A549 (cell line): Measurements from ENCODE around the gene SLC8A1. TPM values are rescaled to one million over a fixed set of nuclear protein-coding genes. Genes with fewer than 3 reads are reported as not detected.

Experiments
- ATAC-seq, 2 experiments: fragments of 200-7000 bp in 1 of 2; fragments of >200 bp in 1 of 2; cut with Nextera tagmentation in 1 of 2; cut with Tn5 transposase in 1 of 2; 3 replicates each; pipeline versions ENCODE4 v1.8.0 to v1.9.1; 2018 to 2020; ENCODE audit warnings: mild to moderate bottlenecking in 1 of 2, moderate library complexity in 1 of 2
- CTCF ChIA-PET: fragments of 300-600 bp; sonication (Branson Sonifier 250); formaldehyde crosslinking; extraction: SDS; loops from one replicate; lab custom pipeline; 2021; ENCODE audit warnings: antibody characterized with exemption, inconsistent platforms; lab: Yijun Ruan, JAX
- POLR2A ChIA-PET: fragments of 350-600 bp; formaldehyde crosslinking; extraction: SDS; loops from one replicate; lab custom pipeline; 2021; ENCODE audit warnings: antibody characterized with exemption, inconsistent platforms; lab: Yijun Ruan, JAX
- DNase-seq, 2 experiments: peaks; one replicate each; pipeline versions ENCODE4 v3.0.0 to v3.0.0-alpha.2; 2011 to 2016; ENCODE audit warnings: low read depth in 1 of 2, low spot score in 1 of 2
- FAIRE-seq: peaks from 2 replicates; lab custom pipeline; 2011; peaks lifted over from hg19 to GRCh38; lab: Jason Lieb, UNC
- H3K27ac ChIP-seq, 2 experiments: fragments of >200 bp; sonication (Bioruptor Twin); formaldehyde crosslinking; 3 replicates each; pipeline ENCODE4 v1.5.1; 2016 to 2017
- H3K4me1 ChIP-seq: fragments of >200 bp; sonication (Bioruptor Twin); formaldehyde crosslinking; 3 replicates; pipeline ENCODE4 v1.6.1; 2016
- H3K4me2 ChIP-seq: fragments of >200 bp; sonication (Bioruptor Twin); formaldehyde crosslinking; 3 replicates; pipeline ENCODE4 v1.6.1; 2016
- H3K4me3 ChIP-seq: fragments of >200 bp; sonication (Bioruptor Twin); formaldehyde crosslinking; 3 replicates; pipeline ENCODE4 v1.5.1; 2016
- H3K9me3 ChIP-seq: fragments of >200 bp; sonication (Bioruptor Twin); formaldehyde crosslinking; 3 replicates; pipeline ENCODE4 v1.6.1; 2016
- BHLHE40 ChIP-seq: IDR thresholded peaks from 2 replicates; pipeline ENCODE4 v1.6.1; 2012; ENCODE audit warnings: low read depth, low read length, inconsistent platforms
- CBX8 ChIP-seq: fragments of 200-600 bp; sonication (generic); IDR thresholded peaks from 2 replicates; pipeline ENCODE4 v1.6.1; 2016
- CHD2 ChIP-seq: fragments of 150-350 bp; IDR thresholded peaks from 2 replicates; pipeline ENCODE4 v1.6.1; 2014; ENCODE audit warnings: low read length; ENCODE audit not compliant: partially characterized antibody
- CHD4 ChIP-seq: fragments of 200-600 bp; sonication (generic); IDR thresholded peaks from 2 replicates; pipeline ENCODE4 v1.6.1; 2016; ENCODE audit warnings: antibody characterized with exemption, mild to moderate bottlenecking, borderline replicate concordance
- EP300 ChIP-seq, 2 experiments: fragments of >200 bp; sonication (Bioruptor Twin); formaldehyde crosslinking; IDR thresholded peaks; 2 replicates in 1 of 2; 3 replicates in 1 of 2; pipeline ENCODE4 v1.6.1; 2016 to 2017
- FOXS1 ChIP-seq: fragments of 250-450 bp; sonication (Bioruptor Pico); IDR thresholded peaks from 2 replicates; pipeline ENCODE4 v1.5.0; 2020; ENCODE audit warnings: mild to moderate bottlenecking, moderate library complexity
- HDAC2 ChIP-seq: fragments of 200-600 bp; sonication (generic); IDR thresholded peaks from 2 replicates; pipeline ENCODE4 v1.6.1; 2016
- HOXB13 ChIP-seq: fragments of 250-450 bp; sonication (Bioruptor Pico); IDR thresholded peaks from 2 replicates; pipeline ENCODE4 v1.5.0; 2020; ENCODE audit warnings: low read depth, mild to moderate bottlenecking, moderate library complexity
- HOXB5 ChIP-seq: fragments of 250-450 bp; sonication (Bioruptor Pico); IDR thresholded peaks from 2 replicates; pipeline ENCODE4 v1.5.0; 2020; ENCODE audit warnings: mild to moderate bottlenecking, moderate library complexity
- MAFK ChIP-seq: fragments of 450-650 bp; IDR thresholded peaks from 2 replicates; pipeline ENCODE4 v1.6.1; 2014; ENCODE audit not compliant: partially characterized antibody
- MAZ ChIP-seq: fragments of 150-350 bp; IDR thresholded peaks from 2 replicates; pipeline ENCODE4 v1.6.1; 2014; ENCODE audit warnings: antibody characterized with exemption, low read depth, low read length, borderline replicate concordance
- MYC ChIP-seq: IDR thresholded peaks from 2 replicates; pipeline ENCODE4 v1.6.1; 2012; ENCODE audit warnings: mild to moderate bottlenecking, inconsistent platforms, low read length, improper control_type of control experiment, borderline replicate concordance
- NR3C1 ChIP-seq: fragments of >200 bp; sonication (Bioruptor Twin); formaldehyde crosslinking; IDR thresholded peaks from 3 replicates; pipeline ENCODE4 v1.6.1; 2017
- POLR2A ChIP-seq: IDR thresholded peaks from 2 replicates; pipeline ENCODE4 v1.6.1; 2012; ENCODE audit warnings: mild to moderate bottlenecking, low read length
- RAD21 ChIP-seq, 2 experiments: fragments of >200 bp in 1 of 2; sonication (Bioruptor Twin) in 1 of 2; formaldehyde crosslinking in 1 of 2; IDR thresholded peaks in 1 of 2; conservative IDR thresholded peaks in 1 of 2; 2 replicates in 1 of 2; 3 replicates in 1 of 2; pipeline ENCODE4 v1.6.1; 2012 to 2018; ENCODE audit warnings: inconsistent platforms in 1 of 2
- RARB ChIP-seq: fragments of 250-450 bp; sonication (Bioruptor Pico); IDR thresholded peaks from 2 replicates; pipeline ENCODE4 v1.8.0; 2021; ENCODE audit warnings: mild to moderate bottlenecking, moderate library complexity
- RCOR1 ChIP-seq: fragments of 150-350 bp; IDR thresholded peaks from 2 replicates; pipeline ENCODE4 v1.6.1; 2014; ENCODE audit warnings: antibody characterized with exemption, low read length, low read depth
- RFX5 ChIP-seq: fragments of 450-650 bp; IDR thresholded peaks from 2 replicates; pipeline ENCODE4 v1.7.1; 2014; ENCODE audit warnings: antibody characterized with exemption, mild to moderate bottlenecking, moderate library complexity
- SMC3 ChIP-seq: fragments of >200 bp; sonication (Bioruptor Twin); formaldehyde crosslinking; IDR thresholded peaks from 3 replicates; pipeline ENCODE4 v1.6.1; 2018; ENCODE audit warnings: inconsistent platforms
- SREBF2 ChIP-seq: fragments of 450-650 bp; IDR thresholded peaks from 2 replicates; pipeline ENCODE4 v1.6.1; 2014; ENCODE audit warnings: mild to moderate bottlenecking, moderate library complexity
- TFCP2L1 ChIP-seq: fragments of 250-450 bp; sonication (Bioruptor Pico); IDR thresholded peaks from 2 replicates; pipeline ENCODE4 v1.5.0; 2021; ENCODE audit warnings: mild to moderate bottlenecking
- WGBS: methylation state at CpG from one replicate; pipeline ENCODE4 v1.1.6; 2017; ENCODE audit errors: missing lambda C conversion rate; 5-methylcytosine and 5-hydroxymethylcytosine counted together
- polyA plus RNA-seq, 4 experiments: library from polyadenylated mRNA; depleted of rRNA in 3 of 4; stranded (reverse); fragments of >200 nt; fragmentation: RNase III in 1 of 4; extraction: RNeasy Plus Mini Kit Qiagen cat#74134 plus additional on column Dnase treatment in 1 of 4; gene quantifications; 2 replicates in 3 of 4; 3 replicates in 1 of 4; pipeline ENCODE4 v1.2.3, GENCODE V29; 2011 to 2017
- TF ChIP-seq, protein P1 (sequence below): fragments of 200-600 bp; sonication (generic); IDR thresholded peaks from 2 replicates; pipeline ENCODE4 v1.6.1; 2016; ENCODE audit warnings: antibody characterized with exemption, mild to moderate bottlenecking, moderate library complexity
- TF ChIP-seq, protein P2 (sequence below): fragments of >200 bp; sonication (Bioruptor Twin); formaldehyde crosslinking; IDR thresholded peaks from 3 replicates; pipeline ENCODE4 v1.5.1; 2016
- TF ChIP-seq, protein P3 (sequence below): fragments of >200 bp; sonication (Bioruptor Twin); formaldehyde crosslinking; IDR thresholded peaks from 2 replicates; pipeline ENCODE4 v1.6.1; 2016
- TF ChIP-seq, protein P4 (sequence below): fragments of 150-350 bp; IDR thresholded peaks from 2 replicates; pipeline ENCODE4 v1.6.1; 2014; ENCODE audit warnings: low read depth, mild to moderate bottlenecking, low read length
- TF ChIP-seq, protein P5 (sequence below): fragments of 250-450 bp; sonication (Bioruptor Pico); IDR thresholded peaks from 2 replicates; pipeline ENCODE4 v1.5.0; 2020; ENCODE audit warnings: low read depth, mild to moderate bottlenecking, moderate library complexity

The SLC8A1 gene
- polyA plus RNA-seq, 2 of the 4 experiments (the other 2 are of a cell fraction): 0.28 to 0.92 TPM

DNA sequence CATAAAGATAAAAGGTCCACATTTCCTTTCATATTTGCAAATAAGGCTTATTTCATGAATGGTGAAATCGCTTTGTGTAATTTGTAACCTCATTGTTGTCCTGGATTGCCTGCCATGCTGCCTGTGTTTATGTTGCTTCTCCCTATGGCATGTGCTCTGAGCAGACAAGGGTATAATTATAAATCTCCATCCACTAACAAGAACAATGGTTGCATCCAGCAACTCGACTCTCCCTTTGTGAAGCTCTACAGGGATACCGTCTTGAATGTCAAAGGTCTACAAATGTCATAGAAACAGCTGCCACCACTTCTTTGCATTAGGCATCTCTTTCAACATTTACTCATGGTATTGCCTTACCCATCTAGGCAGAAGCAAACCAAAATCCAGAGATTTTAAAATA lies 209.6 kb downstream of the SLC8A1 start (continued):
- no peak for TF ChIP-seq MYC
- TF ChIP-seq TFCP2L1: no peak
- TF ChIP-seq RFX5: no peak
- TF ChIP-seq HOXB5 (CRISPR knock-in tag): no peak
- TF ChIP-seq, all 56 proteins: peak for 0

DNA sequence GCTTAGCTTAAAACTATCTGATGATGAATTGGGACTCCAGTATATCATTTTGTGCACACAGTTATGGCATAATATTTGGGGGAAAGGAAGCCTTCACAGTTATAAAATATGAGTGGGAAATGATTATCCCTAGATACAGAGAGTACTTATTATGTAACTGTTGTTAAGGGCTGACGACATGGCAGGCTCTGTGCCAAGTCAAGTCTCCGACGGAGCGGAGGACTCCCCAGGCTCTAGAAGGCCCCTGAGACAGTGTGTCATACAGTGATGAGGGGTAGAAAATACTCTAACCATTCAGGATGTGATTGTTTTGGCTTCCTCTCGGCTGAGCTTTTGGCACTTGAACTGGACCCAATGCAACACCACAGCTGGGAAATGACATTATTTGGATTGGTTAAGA lies 211.8 kb downstream of the SLC8A1 start:
- POLR2A ChIA-PET: no interaction called here
- H3K27ac ChIP-seq: no peak overlapping the region
- 30% methylated on average over 5 of the region's 5 CpGs for WGBS
- CTCF ChIA-PET: interaction anchor here (1.0 kb wide), 1 partner anchor 37 kb away, joined by 3 read pairs; no protein-coding TSS in a partner anchor
- ATAC-seq (no peak; a peak in 1 of 6 replicates), DNase-seq (no peak), FAIRE-seq (no peak)
- H3K4me2 ChIP-seq: no peak overlapping the region
- H3K9me3 ChIP-seq: no peaks in the 10 kb centered on the region
- H3K4me3 ChIP-seq: no peak overlapping the region
- no peaks in the 10 kb centered on the region for H3K4me1 ChIP-seq
- TF ChIP-seq RAD21 (conservative IDR thresholded peaks at IDR 0.05 in 1 of 2, IDR thresholded peaks at IDR 0.05 in 1 of 2): no peak
- no peak for TF ChIP-seq POLR2A
- TF ChIP-seq, protein P1, sequence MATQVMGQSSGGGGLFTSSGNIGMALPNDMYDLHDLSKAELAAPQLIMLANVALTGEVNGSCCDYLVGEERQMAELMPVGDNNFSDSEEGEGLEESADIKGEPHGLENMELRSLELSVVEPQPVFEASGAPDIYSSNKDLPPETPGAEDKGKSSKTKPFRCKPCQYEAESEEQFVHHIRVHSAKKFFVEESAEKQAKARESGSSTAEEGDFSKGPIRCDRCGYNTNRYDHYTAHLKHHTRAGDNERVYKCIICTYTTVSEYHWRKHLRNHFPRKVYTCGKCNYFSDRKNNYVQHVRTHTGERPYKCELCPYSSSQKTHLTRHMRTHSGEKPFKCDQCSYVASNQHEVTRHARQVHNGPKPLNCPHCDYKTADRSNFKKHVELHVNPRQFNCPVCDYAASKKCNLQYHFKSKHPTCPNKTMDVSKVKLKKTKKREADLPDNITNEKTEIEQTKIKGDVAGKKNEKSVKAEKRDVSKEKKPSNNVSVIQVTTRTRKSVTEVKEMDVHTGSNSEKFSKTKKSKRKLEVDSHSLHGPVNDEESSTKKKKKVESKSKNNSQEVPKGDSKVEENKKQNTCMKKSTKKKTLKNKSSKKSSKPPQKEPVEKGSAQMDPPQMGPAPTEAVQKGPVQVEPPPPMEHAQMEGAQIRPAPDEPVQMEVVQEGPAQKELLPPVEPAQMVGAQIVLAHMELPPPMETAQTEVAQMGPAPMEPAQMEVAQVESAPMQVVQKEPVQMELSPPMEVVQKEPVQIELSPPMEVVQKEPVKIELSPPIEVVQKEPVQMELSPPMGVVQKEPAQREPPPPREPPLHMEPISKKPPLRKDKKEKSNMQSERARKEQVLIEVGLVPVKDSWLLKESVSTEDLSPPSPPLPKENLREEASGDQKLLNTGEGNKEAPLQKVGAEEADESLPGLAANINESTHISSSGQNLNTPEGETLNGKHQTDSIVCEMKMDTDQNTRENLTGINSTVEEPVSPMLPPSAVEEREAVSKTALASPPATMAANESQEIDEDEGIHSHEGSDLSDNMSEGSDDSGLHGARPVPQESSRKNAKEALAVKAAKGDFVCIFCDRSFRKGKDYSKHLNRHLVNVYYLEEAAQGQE: no peak
- no peak for TF ChIP-seq NR3C1
- TF ChIP-seq, protein P2, sequence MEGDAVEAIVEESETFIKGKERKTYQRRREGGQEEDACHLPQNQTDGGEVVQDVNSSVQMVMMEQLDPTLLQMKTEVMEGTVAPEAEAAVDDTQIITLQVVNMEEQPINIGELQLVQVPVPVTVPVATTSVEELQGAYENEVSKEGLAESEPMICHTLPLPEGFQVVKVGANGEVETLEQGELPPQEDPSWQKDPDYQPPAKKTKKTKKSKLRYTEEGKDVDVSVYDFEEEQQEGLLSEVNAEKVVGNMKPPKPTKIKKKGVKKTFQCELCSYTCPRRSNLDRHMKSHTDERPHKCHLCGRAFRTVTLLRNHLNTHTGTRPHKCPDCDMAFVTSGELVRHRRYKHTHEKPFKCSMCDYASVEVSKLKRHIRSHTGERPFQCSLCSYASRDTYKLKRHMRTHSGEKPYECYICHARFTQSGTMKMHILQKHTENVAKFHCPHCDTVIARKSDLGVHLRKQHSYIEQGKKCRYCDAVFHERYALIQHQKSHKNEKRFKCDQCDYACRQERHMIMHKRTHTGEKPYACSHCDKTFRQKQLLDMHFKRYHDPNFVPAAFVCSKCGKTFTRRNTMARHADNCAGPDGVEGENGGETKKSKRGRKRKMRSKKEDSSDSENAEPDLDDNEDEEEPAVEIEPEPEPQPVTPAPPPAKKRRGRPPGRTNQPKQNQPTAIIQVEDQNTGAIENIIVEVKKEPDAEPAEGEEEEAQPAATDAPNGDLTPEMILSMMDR: no peak
- TF ChIP-seq, protein P3, sequence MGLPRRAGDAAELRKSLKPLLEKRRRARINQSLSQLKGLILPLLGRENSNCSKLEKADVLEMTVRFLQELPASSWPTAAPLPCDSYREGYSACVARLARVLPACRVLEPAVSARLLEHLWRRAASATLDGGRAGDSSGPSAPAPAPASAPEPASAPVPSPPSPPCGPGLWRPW: no peak
- TF ChIP-seq CHD4: no peak
- TF ChIP-seq CBX8: no peak
- no peak for TF ChIP-seq HDAC2
- TF ChIP-seq MAZ: no peak
- no peak for TF ChIP-seq RFX5
- no peak for TF ChIP-seq RARB (CRISPR knock-in tag)
- TF ChIP-seq FOXS1 (CRISPR knock-in tag): no peak
- no peak for TF ChIP-seq BHLHE40
- TF ChIP-seq EP300 (IDR thresholded peaks at IDR 0.05): no peak

DNA sequence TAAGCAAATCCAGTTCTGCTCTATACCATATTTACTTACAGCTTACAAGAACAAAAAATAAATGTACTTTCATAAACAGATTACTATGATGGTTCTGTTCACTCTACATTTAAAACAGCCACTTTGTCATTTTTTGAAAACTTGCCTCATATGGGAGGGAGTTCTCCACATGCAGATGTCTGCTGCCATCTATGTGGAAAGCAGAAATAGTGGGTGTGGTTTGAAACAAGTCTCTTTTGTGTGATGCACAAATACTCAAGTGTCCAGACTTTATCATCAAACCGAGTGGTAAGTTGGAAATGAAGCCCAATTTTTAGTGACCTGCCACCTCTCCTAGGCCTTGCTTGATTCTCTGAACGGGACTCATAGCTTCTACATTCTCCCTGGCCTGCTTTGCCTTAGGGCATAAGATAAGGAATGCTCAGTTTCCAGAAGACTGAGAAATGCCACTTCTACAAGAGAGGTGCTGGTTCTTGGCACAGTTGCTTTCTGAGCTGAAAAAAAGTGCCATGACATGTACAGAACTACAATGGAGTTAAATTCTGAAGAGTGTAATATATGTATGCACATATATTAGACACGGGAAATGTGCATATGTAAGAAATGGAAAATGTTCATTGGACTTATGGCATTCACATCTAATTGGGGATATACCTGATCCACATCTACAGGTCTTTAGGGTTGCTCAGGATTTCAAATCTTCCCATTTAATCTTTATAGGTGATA lies 221.0 kb downstream of the SLC8A1 start:
- no peak for FAIRE-seq
- no peaks in the 10 kb centered on the region for H3K9me3 ChIP-seq
- under 1% methylated on average over 3 of the region's 3 CpGs for WGBS
- ChIA-PET POLR2A (no interaction called here), CTCF (interaction anchor here (3.4 kb wide), 1 partner anchor 14 kb away, joined by 9 read pairs; no protein-coding TSS in a partner anchor)
- no peak overlapping the region for H3K27ac ChIP-seq
- H3K4me3 ChIP-seq: no peak overlapping the region
- no peak for DNase-seq
- H3K4me1 ChIP-seq: no peaks in the 10 kb centered on the region
- no peak overlapping the region for H3K4me2 ChIP-seq
- ATAC-seq: no peak
- TF ChIP-seq RCOR1 (no peak), TFCP2L1 (no peak), SREBF2 (no peak), SMC3 (no peak), RARB (CRISPR knock-in tag) (no peak), MAFK (no peak), HDAC2 (no peak), HOXB13 (CRISPR knock-in tag) (no peak), CHD2 (no peak)
- TF ChIP-seq, protein P4, sequence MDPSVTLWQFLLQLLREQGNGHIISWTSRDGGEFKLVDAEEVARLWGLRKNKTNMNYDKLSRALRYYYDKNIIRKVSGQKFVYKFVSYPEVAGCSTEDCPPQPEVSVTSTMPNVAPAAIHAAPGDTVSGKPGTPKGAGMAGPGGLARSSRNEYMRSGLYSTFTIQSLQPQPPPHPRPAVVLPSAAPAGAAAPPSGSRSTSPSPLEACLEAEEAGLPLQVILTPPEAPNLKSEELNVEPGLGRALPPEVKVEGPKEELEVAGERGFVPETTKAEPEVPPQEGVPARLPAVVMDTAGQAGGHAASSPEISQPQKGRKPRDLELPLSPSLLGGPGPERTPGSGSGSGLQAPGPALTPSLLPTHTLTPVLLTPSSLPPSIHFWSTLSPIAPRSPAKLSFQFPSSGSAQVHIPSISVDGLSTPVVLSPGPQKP: no peak
- TF ChIP-seq, protein P5, sequence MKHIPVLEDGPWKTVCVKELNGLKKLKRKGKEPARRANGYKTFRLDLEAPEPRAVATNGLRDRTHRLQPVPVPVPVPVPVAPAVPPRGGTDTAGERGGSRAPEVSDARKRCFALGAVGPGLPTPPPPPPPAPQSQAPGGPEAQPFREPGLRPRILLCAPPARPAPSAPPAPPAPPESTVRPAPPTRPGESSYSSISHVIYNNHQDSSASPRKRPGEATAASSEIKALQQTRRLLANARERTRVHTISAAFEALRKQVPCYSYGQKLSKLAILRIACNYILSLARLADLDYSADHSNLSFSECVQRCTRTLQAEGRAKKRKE (CRISPR knock-in tag): no peak
